DOHH2 (cell line): ENCODE results near the gene LHFPL5.

ENCODE experiments used
- H3F3A ChIP-seq: fragments of 200-600 bp; sonication (generic), shearing (Covaris generic); 2 replicates; pipeline ENCODE4 v1.6.0; 2016; ENCODE audit warnings: antibody characterized with exemption, mild to moderate bottlenecking; ENCODE audit not compliant: control insufficient read depth, insufficient read depth
- H3K27ac ChIP-seq: fragments of 200-600 bp; sonication (generic); 2 replicates; pipeline ENCODE4 v1.5.1; 2014; ENCODE audit warnings: low read depth, mild to moderate bottlenecking, low read length, moderate library complexity
- H3K27me3 ChIP-seq: fragments of 200-600 bp; sonication (generic); 2 replicates; pipeline ENCODE4 v1.6.1; 2014; ENCODE audit warnings: mild to moderate bottlenecking, low read length, mixed read lengths; ENCODE audit not compliant: control insufficient read depth
- H3K36me3 ChIP-seq: fragments of 200-600 bp; sonication (generic); 2 replicates; pipeline ENCODE4 v1.6.1; 2014; ENCODE audit warnings: mild to moderate bottlenecking, low read length, moderate library complexity, mixed read lengths; ENCODE audit not compliant: control insufficient read depth
- H3K4me1 ChIP-seq: fragments of 200-600 bp; sonication (generic); 2 replicates; pipeline ENCODE4 v1.6.1; 2014; ENCODE audit warnings: mild to moderate bottlenecking, low read length, mixed read lengths; ENCODE audit not compliant: control insufficient read depth
- H3K4me2 ChIP-seq: fragments of 200-600 bp; sonication (generic); 2 replicates; pipeline ENCODE4 v1.6.0; 2014; ENCODE audit warnings: mild to moderate bottlenecking, low read length, moderate library complexity
- H3K4me3 ChIP-seq: fragments of 200-600 bp; sonication (generic); 2 replicates; pipeline ENCODE4 v1.5.1; 2014; ENCODE audit warnings: mild to moderate bottlenecking, low read length, mixed read lengths
- H3K79me2 ChIP-seq: fragments of 200-600 bp; sonication (generic); 2 replicates; pipeline ENCODE4 v1.6.1; 2014; ENCODE audit warnings: mild to moderate bottlenecking, low read length, mixed read lengths; ENCODE audit not compliant: control insufficient read depth
- H3K9me2 ChIP-seq: fragments of 200-600 bp; sonication (generic); replicated peaks from 2 replicates; pipeline ENCODE4 v1.6.1; 2014; ENCODE audit warnings: mild to moderate bottlenecking, low read length, mixed read lengths; ENCODE audit not compliant: control insufficient read depth
- H3K9me3 ChIP-seq: fragments of 200-600 bp; sonication (generic); 2 replicates; pipeline ENCODE4 v1.6.1; 2014; ENCODE audit warnings: antibody characterized with exemption, low read length, mixed read lengths; ENCODE audit not compliant: control insufficient read depth, insufficient read depth
- H4K20me1 ChIP-seq: fragments of 200-600 bp; sonication (generic); 2 replicates; pipeline ENCODE4 v1.6.0; 2014; ENCODE audit warnings: low read depth, mild to moderate bottlenecking, antibody characterized with exemption, low read length, moderate library complexity; ENCODE audit not compliant: control insufficient read depth, insufficient read depth
- EZH2phosphoT487 ChIP-seq: fragments of 200-600 bp; sonication (generic); IDR thresholded peaks from 2 replicates; pipeline ENCODE4 v1.6.1; 2017; ENCODE audit warnings: borderline replicate concordance, mild to moderate bottlenecking, antibody characterized with exemption, low read length, moderate library complexity, mixed read lengths
- TF ChIP-seq, protein P1 (sequence below): fragments of 200-600 bp; sonication (generic); IDR thresholded peaks from one replicate; pipeline ENCODE4 v1.5.1; 2014; ENCODE audit warnings: antibody characterized with exemption, mild to moderate bottlenecking, low read depth, low read length; ENCODE audit not compliant: poor library complexity, severe bottlenecking

Gene LHFPL5

DNA sequence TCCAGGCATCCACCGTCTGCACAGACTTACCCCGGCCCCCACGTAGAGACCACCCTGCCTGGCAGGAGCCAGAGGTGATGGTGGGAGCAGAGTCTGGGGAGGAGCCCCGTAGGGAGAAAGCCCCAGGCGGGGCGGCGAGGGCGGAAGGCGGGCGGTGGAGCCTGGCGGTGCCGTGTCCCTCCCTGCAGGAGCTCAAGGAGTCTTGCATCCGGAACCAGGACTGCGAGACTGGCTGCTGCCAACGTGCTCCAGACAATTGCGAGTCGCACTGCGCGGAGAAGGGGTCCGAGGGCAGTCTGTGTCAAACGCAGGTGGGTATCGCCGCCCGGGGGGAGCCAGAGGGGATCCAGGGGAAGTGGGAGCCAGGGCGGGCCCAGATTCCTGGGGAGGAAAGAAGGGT, 18.3 kb upstream of the LHFPL5 start:
- Histone ChIP-seq H3K27me3 (peaks cover 32% of the 10 kb centered on the region), H3K9me2 (no peaks in the 10 kb centered on the region), H3K36me3 (no peaks in the 10 kb centered on the region), H3K4me2 (no peak overlapping the region), H3K9me3 (no peaks in the 10 kb centered on the region), H3K27ac (no peak overlapping the region), H4K20me1 (no peaks in the 10 kb centered on the region), H3K4me3 (no peak overlapping the region), H3K4me1 (no peaks in the 10 kb centered on the region), H3K79me2 (no peaks in the 10 kb centered on the region), H3F3A (no peaks in the 10 kb centered on the region)
- no peak for TF ChIP-seq EZH2phosphoT487
- TF ChIP-seq, protein P1, sequence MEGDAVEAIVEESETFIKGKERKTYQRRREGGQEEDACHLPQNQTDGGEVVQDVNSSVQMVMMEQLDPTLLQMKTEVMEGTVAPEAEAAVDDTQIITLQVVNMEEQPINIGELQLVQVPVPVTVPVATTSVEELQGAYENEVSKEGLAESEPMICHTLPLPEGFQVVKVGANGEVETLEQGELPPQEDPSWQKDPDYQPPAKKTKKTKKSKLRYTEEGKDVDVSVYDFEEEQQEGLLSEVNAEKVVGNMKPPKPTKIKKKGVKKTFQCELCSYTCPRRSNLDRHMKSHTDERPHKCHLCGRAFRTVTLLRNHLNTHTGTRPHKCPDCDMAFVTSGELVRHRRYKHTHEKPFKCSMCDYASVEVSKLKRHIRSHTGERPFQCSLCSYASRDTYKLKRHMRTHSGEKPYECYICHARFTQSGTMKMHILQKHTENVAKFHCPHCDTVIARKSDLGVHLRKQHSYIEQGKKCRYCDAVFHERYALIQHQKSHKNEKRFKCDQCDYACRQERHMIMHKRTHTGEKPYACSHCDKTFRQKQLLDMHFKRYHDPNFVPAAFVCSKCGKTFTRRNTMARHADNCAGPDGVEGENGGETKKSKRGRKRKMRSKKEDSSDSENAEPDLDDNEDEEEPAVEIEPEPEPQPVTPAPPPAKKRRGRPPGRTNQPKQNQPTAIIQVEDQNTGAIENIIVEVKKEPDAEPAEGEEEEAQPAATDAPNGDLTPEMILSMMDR, result no peak

DNA sequence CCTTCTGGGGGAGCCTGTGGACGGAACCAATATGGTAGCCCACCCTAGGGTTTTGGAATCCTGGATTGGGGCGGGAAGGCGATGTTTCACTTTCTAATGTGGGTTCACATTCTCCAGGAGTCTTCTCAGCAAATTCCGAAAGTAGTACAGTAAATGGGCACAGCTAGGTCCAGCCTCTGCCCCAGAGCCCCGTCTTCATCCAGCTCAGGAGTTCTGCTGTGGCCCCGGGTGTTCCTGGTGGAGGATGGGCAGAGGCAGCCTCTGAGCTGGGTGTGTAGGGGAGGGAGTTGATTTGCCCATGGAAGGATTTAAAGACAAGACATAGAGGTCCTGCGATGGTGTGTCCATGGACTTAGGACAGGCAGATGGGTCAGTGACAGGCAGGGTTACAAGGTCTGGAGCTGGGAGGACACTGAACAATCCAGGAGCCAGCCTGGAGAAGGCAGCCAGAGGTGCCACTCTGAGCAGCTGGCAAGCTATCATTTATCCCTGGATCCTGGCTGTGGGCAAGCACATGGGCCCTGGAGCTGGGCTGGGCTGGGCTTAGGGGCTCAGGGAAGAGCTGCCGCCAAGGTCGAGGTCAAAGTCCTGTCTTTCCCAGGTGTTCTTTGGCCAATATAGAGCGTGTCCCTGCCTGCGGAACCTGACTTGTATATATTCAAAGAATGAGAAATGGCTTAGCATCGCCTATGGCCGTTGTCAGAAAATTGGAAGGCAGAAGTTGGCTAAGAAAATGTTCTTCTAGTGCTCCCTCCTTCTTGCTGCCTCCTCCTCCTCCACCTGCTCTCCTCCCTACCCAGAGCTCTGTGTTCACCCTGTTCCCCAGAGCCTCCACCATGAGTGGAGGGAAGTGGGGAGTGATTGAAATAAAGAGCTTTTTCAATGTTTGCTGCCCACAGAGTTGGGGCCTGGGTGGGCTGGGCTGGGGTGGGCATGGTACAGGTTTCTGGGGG, 17.6 kb upstream of the LHFPL5 start:
- H3K36me3 ChIP-seq, result no peaks in the 10 kb centered on the region
- H3K4me2 ChIP-seq, result no peak overlapping the region
- H3K27me3 ChIP-seq, result peaks cover 34% of the 10 kb centered on the region
- H4K20me1 ChIP-seq, result no peaks in the 10 kb centered on the region
- H3K4me3 ChIP-seq, result no peak overlapping the region
- no peak for TF ChIP-seq EZH2phosphoT487
- TF ChIP-seq, protein P1, result no peak
- no peaks in the 10 kb centered on the region for H3F3A ChIP-seq
- H3K4me1 ChIP-seq, result no peaks in the 10 kb centered on the region
- no peaks in the 10 kb centered on the region for H3K9me3 ChIP-seq
- no peaks in the 10 kb centered on the region for H3K9me2 ChIP-seq
- H3K27ac ChIP-seq, result no peak overlapping the region
- no peaks in the 10 kb centered on the region for H3K79me2 ChIP-seq

DNA sequence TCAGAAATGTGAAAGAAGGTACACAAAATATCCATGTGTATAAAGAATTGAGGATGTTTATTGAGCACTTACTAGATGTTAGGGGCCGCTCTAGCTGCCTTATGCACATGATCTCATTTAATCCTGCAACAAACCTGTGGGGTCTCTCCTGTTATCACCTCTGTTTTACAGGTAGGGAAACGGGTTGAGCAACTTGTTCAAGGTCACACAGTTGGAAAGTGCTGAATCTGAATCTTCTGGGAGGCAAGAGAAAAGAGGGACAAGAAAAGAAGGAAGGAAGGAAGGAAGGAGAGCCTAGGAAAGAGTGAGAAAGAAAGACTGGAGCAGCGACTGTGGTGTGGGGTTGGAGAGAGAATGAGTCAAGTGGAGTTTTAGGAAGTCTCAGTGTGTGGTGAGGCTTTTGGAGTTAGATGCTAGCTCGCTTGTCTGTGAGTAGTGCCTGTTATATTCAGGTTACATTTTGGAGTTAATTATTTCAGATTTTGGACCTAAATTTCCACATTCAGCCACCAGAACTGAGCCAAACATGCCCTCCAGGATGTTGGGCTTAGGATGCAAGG, 16.6 kb upstream of the LHFPL5 start:
- TF ChIP-seq, protein P1, result no peak
- no peak for TF ChIP-seq EZH2phosphoT487
- H3K9me2 ChIP-seq, result no peaks in the 10 kb centered on the region
- H3K9me3 ChIP-seq, result no peaks in the 10 kb centered on the region
- H3K4me3 ChIP-seq, result no peak overlapping the region
- no peaks in the 10 kb centered on the region for H3K36me3 ChIP-seq
- no peaks in the 10 kb centered on the region for H3K4me1 ChIP-seq
- H3K27me3 ChIP-seq, result peaks cover 37% of the 10 kb centered on the region
- H3K27ac ChIP-seq, result no peak overlapping the region
- H3K79me2 ChIP-seq, result no peaks in the 10 kb centered on the region
- no peak overlapping the region for H3K4me2 ChIP-seq
- H4K20me1 ChIP-seq, result no peaks in the 10 kb centered on the region
- H3F3A ChIP-seq, result no peaks in the 10 kb centered on the region
